ENCODE results near the gene TRIM3.

- TF ChIP-seq, protein P1, sequence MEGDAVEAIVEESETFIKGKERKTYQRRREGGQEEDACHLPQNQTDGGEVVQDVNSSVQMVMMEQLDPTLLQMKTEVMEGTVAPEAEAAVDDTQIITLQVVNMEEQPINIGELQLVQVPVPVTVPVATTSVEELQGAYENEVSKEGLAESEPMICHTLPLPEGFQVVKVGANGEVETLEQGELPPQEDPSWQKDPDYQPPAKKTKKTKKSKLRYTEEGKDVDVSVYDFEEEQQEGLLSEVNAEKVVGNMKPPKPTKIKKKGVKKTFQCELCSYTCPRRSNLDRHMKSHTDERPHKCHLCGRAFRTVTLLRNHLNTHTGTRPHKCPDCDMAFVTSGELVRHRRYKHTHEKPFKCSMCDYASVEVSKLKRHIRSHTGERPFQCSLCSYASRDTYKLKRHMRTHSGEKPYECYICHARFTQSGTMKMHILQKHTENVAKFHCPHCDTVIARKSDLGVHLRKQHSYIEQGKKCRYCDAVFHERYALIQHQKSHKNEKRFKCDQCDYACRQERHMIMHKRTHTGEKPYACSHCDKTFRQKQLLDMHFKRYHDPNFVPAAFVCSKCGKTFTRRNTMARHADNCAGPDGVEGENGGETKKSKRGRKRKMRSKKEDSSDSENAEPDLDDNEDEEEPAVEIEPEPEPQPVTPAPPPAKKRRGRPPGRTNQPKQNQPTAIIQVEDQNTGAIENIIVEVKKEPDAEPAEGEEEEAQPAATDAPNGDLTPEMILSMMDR (IDR thresholded peaks at IDR 0.05): no peak
- TF ChIP-seq POLR2A (IDR thresholded peaks at IDR 0.05): no peak
Observed at GRCh38 chr11:6459099-6459450, 14.7 kb downstream of the TRIM3 start.

All from adrenal gland (tissue), 5 donors.